Stimulated activated CD8-positive, alpha-beta memory T cell treated with anti-CD3 and anti-CD28 coated beads, Interleukin-4, amount 100 ng/mL, for 4 hours (primary cell): Measurements from ENCODE around the gene DNAL4.

ENCODE experiments used
- DNase-seq, 2 donors: peaks; one replicate each; pipeline ENCODE4 v3.0.0-alpha.2; 2020; ENCODE audit warnings: low read depth in 2 of 2, low spot score in 1 of 2

The DNAL4 gene

GRCh38 chr22:38741576-38741975, 52.4 kb downstream of the DNAL4 start:
- DNase-seq: no peak

- DNase-seq: no peak
Observed at GRCh38 chr22:38741166-38741565, 52.8 kb downstream of the DNAL4 start.

GRCh38 chr22:38740754-38741153, 53.2 kb downstream of the DNAL4 start:
- DNase-seq: no peak

GRCh38 chr22:38740116-38740723, 53.7 kb downstream of the DNAL4 start:
- DNase-seq: no peak

DNA sequence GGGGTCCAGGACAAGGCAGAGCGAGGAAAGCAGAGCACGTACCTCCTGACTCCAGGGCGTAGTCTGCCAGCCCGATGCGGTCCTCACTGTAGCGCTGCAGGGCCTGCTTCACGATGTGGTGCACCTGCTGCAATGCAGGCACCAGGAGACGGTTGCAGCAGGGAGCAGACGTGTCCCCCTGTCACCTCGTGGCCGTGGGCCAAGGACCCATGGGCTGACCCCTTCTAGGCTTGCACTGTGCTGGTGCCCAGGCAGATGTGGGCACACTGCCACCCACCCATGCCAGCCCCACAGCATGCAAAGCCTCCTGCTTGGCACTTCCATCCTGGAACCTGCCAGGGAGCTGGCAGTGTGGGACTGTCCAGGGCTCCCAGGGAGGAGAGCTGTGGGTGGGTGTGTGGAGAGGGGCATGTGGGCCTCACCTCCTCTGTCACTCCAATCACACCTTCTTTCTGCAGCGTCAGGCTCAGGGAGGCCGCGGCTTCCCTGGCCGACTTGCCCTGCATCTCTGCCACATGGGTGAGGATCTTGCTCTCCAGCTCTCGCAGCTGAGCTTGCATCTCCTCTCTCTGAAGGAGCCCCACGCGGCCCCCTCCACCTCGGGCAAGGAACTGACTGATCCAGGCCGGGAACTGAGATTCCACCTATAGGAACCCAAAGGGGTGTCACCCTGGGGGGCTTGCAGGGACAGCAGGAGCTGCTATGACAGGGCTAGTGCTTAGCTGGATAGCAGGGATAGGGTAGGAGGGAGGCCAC, 54.5 kb downstream of the DNAL4 start:
- no peak for DNase-seq

DNA sequence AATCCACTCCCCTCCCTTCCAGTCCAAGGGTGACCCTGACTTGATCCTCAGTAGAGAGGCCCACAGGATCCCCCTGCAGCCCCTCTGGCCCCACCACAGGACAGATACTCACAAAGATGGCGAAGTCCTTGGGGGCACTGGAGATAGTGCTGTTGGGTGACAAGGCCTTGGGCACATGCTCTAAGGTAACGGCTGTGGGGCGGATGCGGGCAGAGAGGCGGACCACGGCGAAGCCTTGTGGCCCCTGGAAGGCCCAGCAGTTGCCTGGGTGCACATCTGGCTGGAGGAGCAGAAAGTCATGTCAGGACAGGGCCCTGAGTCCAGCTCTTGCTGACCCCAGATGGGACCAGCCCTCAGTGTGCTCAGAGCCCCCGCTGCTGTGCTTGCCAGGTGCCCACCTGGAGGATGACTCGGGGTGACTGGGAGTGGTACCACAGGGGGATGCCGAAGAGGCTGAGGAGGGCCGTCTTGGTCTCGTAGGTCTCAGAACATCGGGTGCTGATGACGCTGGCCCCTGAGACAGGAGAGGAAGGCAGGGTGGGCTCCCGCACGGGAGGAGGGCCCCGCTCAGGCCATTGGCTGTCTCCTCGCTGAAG, 55.4 kb downstream of the DNAL4 start:
- DNase-seq: no peak

GRCh38 chr22:38737302-38738060, 56.5 kb downstream of the DNAL4 start:
- no peak for DNase-seq

DNA sequence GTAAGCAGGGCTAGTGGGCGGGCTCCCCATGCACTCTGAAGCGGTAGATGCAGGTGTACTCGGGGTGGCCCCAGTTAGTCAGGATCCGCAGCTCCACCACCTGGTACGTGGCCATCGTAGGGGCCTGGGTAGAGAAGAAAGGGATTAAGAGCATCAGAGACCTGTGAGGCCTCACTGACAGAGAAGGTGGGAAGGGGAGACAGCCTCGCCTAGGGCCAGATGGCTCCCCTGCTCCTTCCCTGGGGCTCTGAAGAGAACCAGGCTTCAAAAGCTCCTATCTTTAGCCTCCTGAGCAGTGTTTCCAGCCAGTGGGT, 57.7 kb downstream of the DNAL4 start:
- no peak for DNase-seq

DNA sequence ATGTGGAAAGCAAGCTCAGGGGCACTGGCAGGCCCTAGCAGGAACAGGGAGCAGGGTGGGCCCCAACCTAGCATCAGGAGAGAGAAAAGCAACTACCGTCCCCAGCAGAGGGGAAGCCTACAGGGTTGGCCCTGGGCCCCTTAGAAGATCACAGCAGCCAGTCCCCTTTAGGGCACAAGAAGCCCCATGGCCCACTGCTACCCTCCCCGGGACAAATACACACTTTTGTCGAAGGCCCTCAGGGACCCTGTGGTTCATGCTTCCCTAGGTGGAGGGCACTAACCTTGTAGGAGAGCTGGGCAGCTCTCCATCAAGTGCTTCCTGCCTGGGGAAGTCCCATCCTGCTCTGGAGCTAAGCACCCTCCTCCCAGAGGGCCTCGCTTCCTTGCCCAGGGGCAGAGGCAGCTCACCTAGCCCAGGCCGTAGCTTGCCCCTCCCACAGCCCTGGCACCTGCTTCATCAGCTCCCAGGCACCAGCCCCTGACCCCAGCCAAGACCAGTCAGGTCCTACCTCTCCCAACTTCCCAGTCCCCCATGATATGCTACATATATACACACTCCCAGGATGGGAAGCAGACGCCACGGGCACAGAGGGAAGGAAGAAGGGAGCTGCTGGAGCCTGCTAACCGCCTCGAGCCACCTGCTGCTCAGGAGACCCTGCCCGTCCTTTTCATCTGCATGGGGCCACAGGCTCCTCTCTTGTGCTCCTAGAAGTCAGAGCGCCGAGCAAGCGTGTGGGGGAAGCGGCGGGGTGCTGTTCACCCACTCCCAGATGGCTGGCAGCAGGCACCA, 58.3 kb downstream of the DNAL4 start:
- DNase-seq: no peak

DNA sequence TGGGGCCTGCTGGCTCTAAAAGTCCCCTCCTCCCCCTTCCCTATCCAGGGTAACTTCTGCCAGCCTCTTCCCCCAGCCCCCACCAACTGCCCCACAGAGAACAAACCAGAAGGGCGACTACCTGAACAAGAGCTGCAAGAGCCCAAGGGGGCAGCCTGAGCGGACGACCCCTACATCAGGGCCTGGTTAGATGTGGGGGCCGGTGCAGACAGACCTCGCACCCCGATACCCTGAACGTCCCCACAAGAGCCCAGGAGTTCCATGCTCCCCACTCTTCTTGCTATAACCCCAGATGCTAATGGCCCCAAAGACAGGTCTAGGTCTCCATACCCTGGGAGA, 58.8 kb downstream of the DNAL4 start:
- no peak for DNase-seq

- DNase-seq: no peak
Observed at GRCh38 chr22:38734421-38735100, 59.4 kb downstream of the DNAL4 start.

DNA sequence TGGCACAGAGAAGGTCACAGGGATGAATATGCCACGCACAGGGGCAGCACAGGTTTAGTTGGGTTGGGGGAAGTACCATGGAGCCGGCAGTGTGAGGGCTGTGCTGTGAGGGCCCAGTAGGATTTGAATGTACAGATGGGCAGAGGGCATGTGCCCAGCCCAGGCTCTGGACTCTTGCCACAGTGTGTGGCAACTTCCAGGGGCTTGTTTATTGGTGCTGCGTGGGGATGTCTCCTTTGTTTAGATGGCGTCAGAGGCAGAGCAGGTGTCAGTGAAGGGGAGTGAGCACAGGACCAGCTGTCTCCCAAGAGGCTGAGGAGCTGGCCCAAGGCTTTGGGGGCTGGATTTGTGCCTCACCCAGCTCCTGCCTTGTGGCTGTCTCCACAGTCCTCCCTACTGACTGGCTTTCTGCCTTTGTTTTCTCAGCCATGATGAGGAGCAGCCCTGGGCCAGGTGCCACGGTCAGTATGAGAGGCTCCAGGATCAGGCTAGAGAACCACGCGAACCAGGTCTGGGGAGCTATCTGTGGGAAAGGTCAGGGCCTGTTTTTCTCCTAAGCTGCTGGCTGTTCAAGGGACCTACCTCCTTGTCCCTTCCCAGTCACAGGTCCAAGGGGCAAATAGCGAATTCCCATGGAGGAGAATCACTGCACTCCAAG, 60.1 kb downstream of the DNAL4 start:
- DNase-seq: no peak

GRCh38 chr22:38733329-38733723, 60.6 kb downstream of the DNAL4 start:
- no peak for DNase-seq

- no peak for DNase-seq
Observed at GRCh38 chr22:38732251-38732815, 61.6 kb downstream of the DNAL4 start.

- no peak for DNase-seq
Observed at GRCh38 chr22:38731703-38732161, 62.2 kb downstream of the DNAL4 start.

DNA sequence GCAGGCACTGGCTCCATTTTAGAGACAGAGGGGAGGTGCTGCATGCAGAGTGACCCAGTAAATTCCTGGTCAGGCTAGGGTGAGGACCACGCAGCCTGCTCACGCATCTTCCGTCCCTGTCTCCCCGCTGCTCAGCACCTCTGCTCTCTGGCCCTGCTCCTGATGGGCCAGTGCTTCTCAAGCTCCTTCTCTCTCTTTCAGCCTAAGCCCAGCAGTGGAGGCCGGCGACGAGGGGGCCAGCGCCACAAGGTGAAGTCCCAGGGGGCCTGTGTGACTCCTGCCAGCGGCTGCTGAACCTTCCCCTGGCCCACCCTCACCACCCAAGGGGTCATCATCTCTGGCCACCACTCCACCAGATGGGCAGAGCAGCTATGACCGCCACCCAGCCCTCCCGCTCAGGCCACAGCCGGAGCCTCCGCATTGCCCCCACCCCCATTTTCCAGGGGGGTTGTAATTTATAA, 63.5 kb downstream of the DNAL4 start:
- DNase-seq: no peak

DNA sequence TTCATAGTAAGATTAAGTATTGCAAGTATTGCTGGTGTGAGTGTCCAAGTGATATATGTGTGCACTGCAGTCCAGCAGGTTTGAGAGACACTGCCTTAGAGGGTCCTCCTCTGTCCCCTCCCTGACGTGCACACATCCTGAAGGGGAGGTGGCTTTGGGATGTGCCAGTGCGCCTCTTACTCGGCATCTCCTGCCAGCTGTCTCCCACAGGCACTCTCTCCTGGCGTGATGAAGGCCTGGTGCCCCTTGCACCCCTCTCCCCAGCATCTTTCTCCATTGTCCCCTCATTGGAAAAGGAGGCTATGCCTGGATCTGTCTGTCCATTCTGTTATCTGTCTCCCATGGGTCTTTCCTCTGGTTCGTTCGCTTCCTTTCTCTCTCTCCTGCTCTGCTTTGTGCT, 64.0 kb downstream of the DNAL4 start:
- no peak for DNase-seq

GRCh38 chr22:38728871-38729796, 64.8 kb downstream of the DNAL4 start:
- DNase-seq: no peak
